NT2/D1 (cell line): Measurements from ENCODE around the gene GPALPP1.
"Not testable (repeated sequence)": the region's sequence is repeated elsewhere in the genome, so short reads cannot be mapped to it uniquely, and the experiment has no call there.

ENCODE experiments used
- SUZ12 ChIP-seq: IDR thresholded peaks from 2 replicates; pipeline ENCODE4 v1.6.1; 2011; ENCODE audit not compliant: insufficient read length, insufficient read depth; ENCODE audit errors: extremely low read depth
- YY1 ChIP-seq: IDR thresholded peaks from 2 replicates; pipeline ENCODE4 v1.6.1; 2011; ENCODE audit not compliant: insufficient read length, insufficient read depth

DNA sequence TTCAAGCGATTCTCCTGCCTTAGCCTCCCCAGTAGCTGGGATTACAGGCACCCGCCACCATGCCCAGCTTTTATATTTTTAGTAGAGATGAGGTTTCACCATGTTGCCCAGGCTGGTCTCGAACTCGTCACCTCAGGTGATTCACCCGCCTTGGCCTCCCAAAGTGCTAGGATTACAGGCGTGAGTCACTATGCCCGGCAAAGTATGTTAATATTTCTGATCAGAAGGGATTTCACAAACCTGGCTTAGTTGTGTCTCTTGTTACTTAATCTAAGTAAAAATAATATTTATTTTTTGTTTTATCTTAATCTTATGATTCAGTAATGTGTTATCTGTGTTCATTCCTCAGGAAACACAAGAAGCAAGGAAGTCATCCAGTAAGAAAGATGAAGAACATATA is 30.6 kb downstream of the GPALPP1 start:
- not testable (repeated sequence) for TF ChIP-seq SUZ12, YY1
